Measurements from ENCODE around the gene NPHP4. TPM values are rescaled to one million over a fixed set of nuclear protein-coding genes. Genes with fewer than 3 reads are reported as not detected.

NPHP4 gene
- total and polyA plus RNA-seq, 5 donors from 2014 or later = 0.29 to 13.2 (median 0.80) TPM

- ATAC-seq (ENCODE audit: low read depth in 2 of 2) = no peak
- no peak for DNase-seq
- peaks cover 0 to 55% (median 11%) of the 10 kb centered on the region in 4 donors for H3K4me1 Mint-ChIP-seq
- Histone ChIP-seq H3K4me1 (ENCODE audit: control insufficient read depth, insufficient read depth, low read length, poor library complexity, severe bottlenecking) (peaks cover 12% of the 10 kb centered on the region), H3K27me3 (ENCODE audit: control insufficient read depth, insufficient read depth, low read length) (no peaks in the 10 kb centered on the region), H3K9me3 (ENCODE audit: control insufficient read depth in 2 of 2, low read length in 2 of 2) (no peaks in the 10 kb centered on the region), H3K36me3 (ENCODE audit: control insufficient read depth, insufficient read depth, low read length) (peaks cover 10% of the 10 kb centered on the region), H3K27ac (ENCODE audit: insufficient read depth, low read length, poor library complexity, severe bottlenecking) (no peak overlapping the region), H3K4me3 (ENCODE audit: low read depth, low read length) (no peak overlapping the region)
- H3K9me3 Mint-ChIP-seq = no peaks in the 10 kb centered on the region
- H3K27me3 Mint-ChIP-seq = no peaks in the 10 kb centered on the region
- H3K4me3 Mint-ChIP-seq = peak overlapping the region in 1 of 4 donors; percentile 54
- H3K27ac Mint-ChIP-seq = peak overlapping the region in 2 of 3 donors; percentile 61 to 85
- peaks cover 10% of the 10 kb centered on the region for H3K36me3 Mint-ChIP-seq
These were observed 8.4 kb upstream of the NPHP4 start for GRCh38 chr1:6000444-6001288.

GRCh38 chr1:5999711-6000443, 7.7 kb upstream of the NPHP4 start:
- H3K36me3 Mint-ChIP-seq = peaks cover 10% of the 10 kb centered on the region
- H3K4me3 Mint-ChIP-seq = no peak overlapping the region
- no peaks in the 10 kb centered on the region for H3K27me3 Mint-ChIP-seq
- H3K9me3 ChIP-seq (ENCODE audit: control insufficient read depth in 2 of 2, low read length in 2 of 2) = no peaks in the 10 kb centered on the region
- peaks cover 20% of the 10 kb centered on the region for H3K4me1 ChIP-seq (ENCODE audit: control insufficient read depth, insufficient read depth, low read length, poor library complexity, severe bottlenecking)
- H3K27ac ChIP-seq (ENCODE audit: insufficient read depth, low read length, poor library complexity, severe bottlenecking) = no peak overlapping the region
- DNase-seq (no peak), ATAC-seq (ENCODE audit: low read depth in 2 of 2) (no peak)
- H3K27ac Mint-ChIP-seq = peak overlapping the region in 1 of 3 donors; percentile 77
- no peaks in the 10 kb centered on the region for H3K27me3 ChIP-seq (ENCODE audit: control insufficient read depth, insufficient read depth, low read length)
- no peak overlapping the region for H3K4me3 ChIP-seq (ENCODE audit: low read depth, low read length)
- no peaks in the 10 kb centered on the region for H3K9me3 Mint-ChIP-seq
- peaks cover 0 to 61% (median 15%) of the 10 kb centered on the region in 4 donors for H3K4me1 Mint-ChIP-seq
- peaks cover 12% of the 10 kb centered on the region for H3K36me3 ChIP-seq (ENCODE audit: control insufficient read depth, insufficient read depth, low read length)

GRCh38 chr1:5998906-5999301, 6.7 kb upstream of the NPHP4 start:
- ATAC-seq (ENCODE audit: low read depth in 2 of 2) = no peak

GRCh38 chr1:5998051-5998905, 6.1 kb upstream of the NPHP4 start:
- Histone ChIP-seq H3K4me3 (ENCODE audit: low read depth, low read length) (no peak overlapping the region), H3K9me3 (ENCODE audit: control insufficient read depth in 2 of 2, low read length in 2 of 2) (no peaks in the 10 kb centered on the region), H3K4me1 (ENCODE audit: control insufficient read depth, insufficient read depth, low read length, poor library complexity, severe bottlenecking) (peaks cover 36% of the 10 kb centered on the region), H3K27ac (ENCODE audit: insufficient read depth, low read length, poor library complexity, severe bottlenecking) (no peak overlapping the region), H3K36me3 (ENCODE audit: control insufficient read depth, insufficient read depth, low read length) (peaks cover 12% of the 10 kb centered on the region), H3K27me3 (ENCODE audit: control insufficient read depth, insufficient read depth, low read length) (no peaks in the 10 kb centered on the region)
- ATAC-seq (ENCODE audit: low read depth in 2 of 2) (no peak), DNase-seq (no peak)
- peak overlapping the region in 2 of 4 donors; percentile 43 to 71 for H3K4me3 Mint-ChIP-seq
- H3K36me3 Mint-ChIP-seq = peaks cover 4% of the 10 kb centered on the region
- H3K27ac Mint-ChIP-seq = peak overlapping the region in 2 of 3 donors; percentile 32 to 59
- H3K27me3 Mint-ChIP-seq = peaks cover 5% of the 10 kb centered on the region
- peaks cover 0 to 64% (median 23%) of the 10 kb centered on the region in 4 donors for H3K4me1 Mint-ChIP-seq
- no peaks in the 10 kb centered on the region for H3K9me3 Mint-ChIP-seq

More at GRCh38 chr1:5998906-5999301, 6.7 kb upstream of the NPHP4 start:
- H3K36me3 Mint-ChIP-seq = peaks cover 10% of the 10 kb centered on the region
- Histone ChIP-seq H3K4me3 (ENCODE audit: low read depth, low read length) (no peak overlapping the region), H3K9me3 (ENCODE audit: control insufficient read depth in 2 of 2, low read length in 2 of 2) (no peaks in the 10 kb centered on the region), H3K27me3 (ENCODE audit: control insufficient read depth, insufficient read depth, low read length) (no peaks in the 10 kb centered on the region), H3K4me1 (ENCODE audit: control insufficient read depth, insufficient read depth, low read length, poor library complexity, severe bottlenecking) (peaks cover 29% of the 10 kb centered on the region), H3K27ac (ENCODE audit: insufficient read depth, low read length, poor library complexity, severe bottlenecking) (no peak overlapping the region), H3K36me3 (ENCODE audit: control insufficient read depth, insufficient read depth, low read length) (peaks cover 12% of the 10 kb centered on the region)
- peaks cover under 1% of the 10 kb centered on the region for H3K27me3 Mint-ChIP-seq
- H3K4me3 Mint-ChIP-seq = peak overlapping the region in 1 of 4 donors; percentile 71
- DNase-seq = no peak
- H3K4me1 Mint-ChIP-seq = peaks cover 0 to 64% (median 19%) of the 10 kb centered on the region in 4 donors
- no peaks in the 10 kb centered on the region for H3K9me3 Mint-ChIP-seq
- H3K27ac Mint-ChIP-seq = peak overlapping the region in 1 of 3 donors; percentile 38

GRCh38 chr1:5997316-5997715, 5.1 kb upstream of the NPHP4 start:
- H3K36me3 ChIP-seq (ENCODE audit: control insufficient read depth, insufficient read depth, low read length) = peaks cover 12% of the 10 kb centered on the region
- peak overlapping the region in 1 of 3 donors; percentile 71 for H3K27ac Mint-ChIP-seq
- no peak overlapping the region for H3K4me3 ChIP-seq (ENCODE audit: low read depth, low read length)
- no peaks in the 10 kb centered on the region for H3K27me3 ChIP-seq (ENCODE audit: control insufficient read depth, insufficient read depth, low read length)
- ATAC-seq (ENCODE audit: low read depth in 2 of 2) (no peak), DNase-seq (no peak)
- peaks cover 5% of the 10 kb centered on the region for H3K27me3 Mint-ChIP-seq
- H3K27ac ChIP-seq (ENCODE audit: insufficient read depth, low read length, poor library complexity, severe bottlenecking) = no peak overlapping the region
- peaks cover 39% of the 10 kb centered on the region for H3K4me1 ChIP-seq (ENCODE audit: control insufficient read depth, insufficient read depth, low read length, poor library complexity, severe bottlenecking)
- no peaks in the 10 kb centered on the region for H3K9me3 ChIP-seq (ENCODE audit: control insufficient read depth in 2 of 2, low read length in 2 of 2)
- peaks cover 3% of the 10 kb centered on the region for H3K36me3 Mint-ChIP-seq
- H3K4me1 Mint-ChIP-seq = peaks cover 0 to 68% (median 23%) of the 10 kb centered on the region in 4 donors
- H3K4me3 Mint-ChIP-seq = peak overlapping the region in 2 of 4 donors; percentile 52 to 70
- H3K9me3 Mint-ChIP-seq = no peaks in the 10 kb centered on the region

- peaks cover 0 to 66% (median 23%) of the 10 kb centered on the region in 4 donors for H3K4me1 Mint-ChIP-seq
- H3K4me3 Mint-ChIP-seq = peak overlapping the region in 2 of 4 donors; percentile 50 to 73
- Histone ChIP-seq H3K4me1 (ENCODE audit: control insufficient read depth, insufficient read depth, low read length, poor library complexity, severe bottlenecking) (peaks cover 35% of the 10 kb centered on the region), H3K27ac (ENCODE audit: insufficient read depth, low read length, poor library complexity, severe bottlenecking) (no peak overlapping the region), H3K36me3 (ENCODE audit: control insufficient read depth, insufficient read depth, low read length) (peaks cover 12% of the 10 kb centered on the region), H3K27me3 (ENCODE audit: control insufficient read depth, insufficient read depth, low read length) (no peaks in the 10 kb centered on the region), H3K4me3 (ENCODE audit: low read depth, low read length) (no peak overlapping the region), H3K9me3 (ENCODE audit: control insufficient read depth in 2 of 2, low read length in 2 of 2) (no peaks in the 10 kb centered on the region)
- peak overlapping the region in 2 of 3 donors; percentile 20 to 46 for H3K27ac Mint-ChIP-seq
- DNase-seq (no peak), ATAC-seq (ENCODE audit: low read depth in 2 of 2) (no peak)
- no peaks in the 10 kb centered on the region for H3K9me3 Mint-ChIP-seq
- peaks cover 3% of the 10 kb centered on the region for H3K36me3 Mint-ChIP-seq
- H3K27me3 Mint-ChIP-seq = peaks cover 5% of the 10 kb centered on the region
These were observed 4.5 kb upstream of the NPHP4 start for GRCh38 chr1:5996641-5997270.
